WTC11 (cell line): Measurements from ENCODE around the gene CDCA7L. TPM values are rescaled to one million over a fixed set of nuclear protein-coding genes. Genes with fewer than 3 reads are reported as not detected.

Experiments used
- ATAC-seq: fragments of 200-7000 bp; cut with Tn5 transposase; 2 replicates; pipeline ENCODE4 v1.10.0; 2021; ENCODE audit warnings: mild to moderate bottlenecking, moderate library complexity
- CTCF ChIA-PET: fragments of 300-600 bp; sonication (Branson Sonifier 250); formaldehyde crosslinking; loops from one replicate; lab custom pipeline; 2021; ENCODE audit warnings: antibody characterized with exemption; lab: Charles Lee
- POLR2A ChIA-PET: fragments of 350-600 bp; sonication (Branson Sonifier 250); formaldehyde crosslinking; loops from one replicate; lab custom pipeline; 2021; ENCODE audit warnings: antibody characterized with exemption; lab: Charles Lee
- DNase-seq: peaks from one replicate; pipeline ENCODE4 v3.0.0; 2021; ENCODE audit warnings: low spot score
- H3K27ac Mint-ChIP-seq: 2 replicates; pipeline ENCODE4 v1.8.0; 2021; ENCODE audit warnings: mixed read lengths
- H3K27me3 Mint-ChIP-seq: 2 replicates; pipeline ENCODE4 v1.8.0; 2021; ENCODE audit warnings: low read depth, mild to moderate bottlenecking, moderate library complexity, mixed read lengths
- H3K36me3 Mint-ChIP-seq: 2 replicates; pipeline ENCODE4 v1.8.0; 2021; ENCODE audit warnings: mixed read lengths
- H3K4me1 Mint-ChIP-seq: 2 replicates; pipeline ENCODE4 v1.8.0; 2022; ENCODE audit warnings: mixed read lengths
- H3K4me3 Mint-ChIP-seq: 2 replicates; pipeline ENCODE4 v1.8.0; 2021; ENCODE audit warnings: mild to moderate bottlenecking, moderate library complexity, mixed read lengths
- H3K9me3 Mint-ChIP-seq: 2 replicates; pipeline ENCODE4 v1.8.0; 2021; ENCODE audit warnings: mixed read lengths
- CDX4 ChIP-seq: fragments of 250-450 bp; sonication (Bioruptor Pico); IDR thresholded peaks from 2 replicates; pipeline ENCODE4 v1.9.0; 2021; ENCODE audit warnings: moderate library complexity, mild to moderate bottlenecking, inconsistent platforms, borderline replicate concordance
- CREB1 ChIP-seq: sonication (generic); formaldehyde crosslinking; IDR thresholded peaks from 2 replicates; pipeline ENCODE4 v1.8.0; 2023; ENCODE audit warnings: mild to moderate bottlenecking, missing genetic modification reagents
- CREM ChIP-seq: sonication (generic); formaldehyde crosslinking; IDR thresholded peaks from 2 replicates; pipeline ENCODE4 v1.8.1; 2022; ENCODE audit warnings: mild to moderate bottlenecking, missing genetic modification reagents, moderate library complexity
- ELF4 ChIP-seq: sonication (generic); formaldehyde crosslinking; IDR thresholded peaks from 2 replicates; pipeline ENCODE4 v1.8.1; 2022; ENCODE audit warnings: low read depth, mild to moderate bottlenecking, moderate library complexity, missing genetic modification reagents
- ETV6 ChIP-seq: sonication (generic); formaldehyde crosslinking; IDR thresholded peaks from 2 replicates; pipeline ENCODE4 v1.8.1; 2022; ENCODE audit warnings: mild to moderate bottlenecking, missing genetic modification reagents
- FOXK1 ChIP-seq: sonication (generic); formaldehyde crosslinking; IDR thresholded peaks from 2 replicates; pipeline ENCODE4 v1.8.0; 2022; ENCODE audit warnings: mild to moderate bottlenecking, moderate library complexity, missing genetic modification reagents
- FOXP4 ChIP-seq: sonication (generic); formaldehyde crosslinking; IDR thresholded peaks from 2 replicates; pipeline ENCODE4 v1.8.0; 2022; ENCODE audit warnings: mild to moderate bottlenecking, missing genetic modification reagents
- GRHL2 ChIP-seq: fragments of 250-450 bp; sonication (Bioruptor Pico); IDR thresholded peaks from 2 replicates; pipeline ENCODE4 v1.8.0; 2022; ENCODE audit warnings: mild to moderate bottlenecking, moderate library complexity; ENCODE audit not compliant: insufficient replicate concordance, severe bottlenecking
- GTF2I ChIP-seq: fragments of 250-450 bp; sonication (Bioruptor Pico); conservative IDR thresholded peaks from 2 replicates; pipeline ENCODE4 v1.4.0; 2021; ENCODE audit warnings: mild to moderate bottlenecking
- HMGA2 ChIP-seq: fragments of 250-450 bp; sonication (Bioruptor Pico); IDR thresholded peaks from 2 replicates; pipeline ENCODE4 v1.4.0; 2021; ENCODE audit warnings: mild to moderate bottlenecking, moderate library complexity
- IRF2 ChIP-seq: sonication (generic); formaldehyde crosslinking; IDR thresholded peaks from 2 replicates; pipeline ENCODE4 v1.8.0; 2022; ENCODE audit warnings: low read depth, missing genetic modification reagents, borderline replicate concordance
- NFE2L1 ChIP-seq: sonication (generic); formaldehyde crosslinking; IDR thresholded peaks from 2 replicates; pipeline ENCODE4 v1.8.1; 2023; ENCODE audit warnings: missing genetic modification reagents
- NFYB ChIP-seq: sonication (generic); formaldehyde crosslinking; conservative IDR thresholded peaks from 2 replicates; pipeline ENCODE4 v1.8.0; 2022; ENCODE audit warnings: low read depth, missing genetic modification reagents
- NR1H2 ChIP-seq: sonication (generic); formaldehyde crosslinking; IDR thresholded peaks from 2 replicates; pipeline ENCODE4 v1.9.0; 2021; ENCODE audit warnings: mild to moderate bottlenecking, moderate library complexity, missing genetic modification reagents
- SMAD4 ChIP-seq: sonication (generic); formaldehyde crosslinking; IDR thresholded peaks from 2 replicates; pipeline ENCODE4 v1.8.0; 2022; ENCODE audit warnings: mild to moderate bottlenecking, missing genetic modification reagents
- ZNF121 ChIP-seq: sonication (generic); formaldehyde crosslinking; IDR thresholded peaks from 2 replicates; pipeline ENCODE4 v1.8.0; 2023; ENCODE audit warnings: missing genetic modification reagents
- ZNF317 ChIP-seq: sonication (generic); formaldehyde crosslinking; IDR thresholded peaks from 2 replicates; pipeline ENCODE4 v1.8.1; 2023; ENCODE audit warnings: low read depth, mild to moderate bottlenecking, moderate library complexity, missing genetic modification reagents, borderline replicate concordance
- ZNF416 ChIP-seq: fragments of 250-450 bp; sonication (Bioruptor Pico); IDR thresholded peaks from 2 replicates; pipeline ENCODE4 v1.9.0; 2021; ENCODE audit warnings: mild to moderate bottlenecking, inconsistent platforms
- ZNF423 ChIP-seq: fragments of 250-450 bp; sonication (Bioruptor Pico); IDR thresholded peaks from 2 replicates; pipeline ENCODE4 v2.1.2; 2022; ENCODE audit warnings: mild to moderate bottlenecking, moderate library complexity
- total RNA-seq: library from RNA; stranded (reverse); gene quantifications from 3 replicates; pipeline ENCODE4 v1.2.3, GENCODE V29; 2021
- TF ChIP-seq, protein P1 (sequence below): sonication (generic); formaldehyde crosslinking; IDR thresholded peaks from 2 replicates; pipeline ENCODE4 v1.8.1; 2022; ENCODE audit warnings: low read depth, missing genetic modification reagents, borderline replicate concordance
- TF ChIP-seq, protein P2 (sequence below): fragments of 250-450 bp; sonication (Bioruptor Pico); IDR thresholded peaks from 2 replicates; pipeline ENCODE4 v1.9.0; 2021; ENCODE audit warnings: mild to moderate bottlenecking
- TF ChIP-seq, protein P3 (sequence below): sonication (generic); formaldehyde crosslinking; IDR thresholded peaks from 2 replicates; pipeline ENCODE4 v1.8.0; 2022; ENCODE audit warnings: mild to moderate bottlenecking, missing genetic modification reagents
- TF ChIP-seq, protein P4 (sequence below): sonication (generic); formaldehyde crosslinking; IDR thresholded peaks from 2 replicates; pipeline ENCODE4 v1.8.1; 2023; ENCODE audit warnings: mild to moderate bottlenecking, missing genetic modification reagents
- TF ChIP-seq, protein P5 (sequence below): sonication (generic); formaldehyde crosslinking; IDR thresholded peaks from 2 replicates; pipeline ENCODE4 v1.8.1; 2023; ENCODE audit warnings: mild to moderate bottlenecking, moderate library complexity, missing genetic modification reagents

The CDCA7L gene
- total RNA-seq, 1 experiment from 2014 or later = 161 TPM

DNA sequence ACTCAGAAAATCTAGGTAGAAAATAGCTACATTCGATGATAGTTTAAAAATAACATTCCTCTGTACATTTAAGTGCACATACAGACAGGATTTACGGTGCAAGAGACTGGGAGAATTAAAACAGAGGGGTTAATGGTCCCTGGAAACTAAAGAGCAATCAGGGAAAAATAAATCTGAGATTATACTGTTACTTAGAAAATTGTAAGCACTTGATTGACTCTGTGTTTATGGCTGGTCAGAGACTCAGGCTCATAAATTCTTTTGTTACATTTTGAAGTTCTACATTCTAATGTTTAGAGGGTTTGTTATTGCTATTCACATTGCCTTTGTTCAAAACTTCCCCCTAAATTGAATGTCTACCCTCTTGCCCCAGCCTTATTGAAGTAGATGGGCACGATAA, 54.4 kb downstream of the CDCA7L start:
- POLR2A ChIA-PET = no interaction called here
- no peak for TF ChIP-seq NFE2L1 (CRISPR knock-in tag)
- TF ChIP-seq NR1H2 (CRISPR knock-in tag) = no peak
- TF ChIP-seq NFYB (CRISPR knock-in tag) = no peak
- TF ChIP-seq, protein P1, sequence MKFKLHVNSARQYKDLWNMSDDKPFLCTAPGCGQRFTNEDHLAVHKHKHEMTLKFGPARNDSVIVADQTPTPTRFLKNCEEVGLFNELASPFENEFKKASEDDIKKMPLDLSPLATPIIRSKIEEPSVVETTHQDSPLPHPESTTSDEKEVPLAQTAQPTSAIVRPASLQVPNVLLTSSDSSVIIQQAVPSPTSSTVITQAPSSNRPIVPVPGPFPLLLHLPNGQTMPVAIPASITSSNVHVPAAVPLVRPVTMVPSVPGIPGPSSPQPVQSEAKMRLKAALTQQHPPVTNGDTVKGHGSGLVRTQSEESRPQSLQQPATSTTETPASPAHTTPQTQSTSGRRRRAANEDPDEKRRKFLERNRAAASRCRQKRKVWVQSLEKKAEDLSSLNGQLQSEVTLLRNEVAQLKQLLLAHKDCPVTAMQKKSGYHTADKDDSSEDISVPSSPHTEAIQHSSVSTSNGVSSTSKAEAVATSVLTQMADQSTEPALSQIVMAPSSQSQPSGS = no peak
- no peak for TF ChIP-seq ZNF423
- TF ChIP-seq FOXP4 = no peak
- no peak for TF ChIP-seq CDX4 (CRISPR knock-in tag)
- TF ChIP-seq SMAD4 (CRISPR knock-in tag) = no peak
- TF ChIP-seq, protein P2, sequence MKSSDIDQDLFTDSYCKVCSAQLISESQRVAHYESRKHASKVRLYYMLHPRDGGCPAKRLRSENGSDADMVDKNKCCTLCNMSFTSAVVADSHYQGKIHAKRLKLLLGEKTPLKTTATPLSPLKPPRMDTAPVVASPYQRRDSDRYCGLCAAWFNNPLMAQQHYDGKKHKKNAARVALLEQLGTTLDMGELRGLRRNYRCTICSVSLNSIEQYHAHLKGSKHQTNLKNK = no peak
- no peak for TF ChIP-seq CREB1 (CRISPR knock-in tag)
- TF ChIP-seq ELF4 (CRISPR knock-in tag) = no peak
- no peak for TF ChIP-seq GRHL2 (CRISPR knock-in tag)
- TF ChIP-seq ETV6 (CRISPR knock-in tag) = no peak
- TF ChIP-seq, protein P3, sequence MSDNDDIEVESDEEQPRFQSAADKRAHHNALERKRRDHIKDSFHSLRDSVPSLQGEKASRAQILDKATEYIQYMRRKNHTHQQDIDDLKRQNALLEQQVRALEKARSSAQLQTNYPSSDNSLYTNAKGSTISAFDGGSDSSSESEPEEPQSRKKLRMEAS = no peak
- no peak for TF ChIP-seq ZNF317 (CRISPR knock-in tag)
- TF ChIP-seq HMGA2 (CRISPR knock-in tag) = no peak
- no peak for TF ChIP-seq FOXK1 (CRISPR knock-in tag)
- no peak for TF ChIP-seq ZNF121
- TF ChIP-seq IRF2 (CRISPR knock-in tag) = no peak
- TF ChIP-seq, protein P4, sequence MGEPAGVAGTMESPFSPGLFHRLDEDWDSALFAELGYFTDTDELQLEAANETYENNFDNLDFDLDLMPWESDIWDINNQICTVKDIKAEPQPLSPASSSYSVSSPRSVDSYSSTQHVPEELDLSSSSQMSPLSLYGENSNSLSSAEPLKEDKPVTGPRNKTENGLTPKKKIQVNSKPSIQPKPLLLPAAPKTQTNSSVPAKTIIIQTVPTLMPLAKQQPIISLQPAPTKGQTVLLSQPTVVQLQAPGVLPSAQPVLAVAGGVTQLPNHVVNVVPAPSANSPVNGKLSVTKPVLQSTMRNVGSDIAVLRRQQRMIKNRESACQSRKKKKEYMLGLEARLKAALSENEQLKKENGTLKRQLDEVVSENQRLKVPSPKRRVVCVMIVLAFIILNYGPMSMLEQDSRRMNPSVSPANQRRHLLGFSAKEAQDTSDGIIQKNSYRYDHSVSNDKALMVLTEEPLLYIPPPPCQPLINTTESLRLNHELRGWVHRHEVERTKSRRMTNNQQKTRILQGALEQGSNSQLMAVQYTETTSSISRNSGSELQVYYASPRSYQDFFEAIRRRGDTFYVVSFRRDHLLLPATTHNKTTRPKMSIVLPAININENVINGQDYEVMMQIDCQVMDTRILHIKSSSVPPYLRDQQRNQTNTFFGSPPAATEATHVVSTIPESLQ (CRISPR knock-in tag) = no peak
- no peak for DNase-seq
- H3K27me3 Mint-ChIP-seq = no peaks in the 10 kb centered on the region
- no peak overlapping the region for H3K4me3 Mint-ChIP-seq
- peaks cover 12% of the 10 kb centered on the region for H3K4me1 Mint-ChIP-seq
- ATAC-seq = no peak
- peaks cover 19% of the 10 kb centered on the region for H3K36me3 Mint-ChIP-seq
- no peak overlapping the region for H3K27ac Mint-ChIP-seq
- CTCF ChIA-PET = no interaction called here
- H3K9me3 Mint-ChIP-seq = no peaks in the 10 kb centered on the region

DNA sequence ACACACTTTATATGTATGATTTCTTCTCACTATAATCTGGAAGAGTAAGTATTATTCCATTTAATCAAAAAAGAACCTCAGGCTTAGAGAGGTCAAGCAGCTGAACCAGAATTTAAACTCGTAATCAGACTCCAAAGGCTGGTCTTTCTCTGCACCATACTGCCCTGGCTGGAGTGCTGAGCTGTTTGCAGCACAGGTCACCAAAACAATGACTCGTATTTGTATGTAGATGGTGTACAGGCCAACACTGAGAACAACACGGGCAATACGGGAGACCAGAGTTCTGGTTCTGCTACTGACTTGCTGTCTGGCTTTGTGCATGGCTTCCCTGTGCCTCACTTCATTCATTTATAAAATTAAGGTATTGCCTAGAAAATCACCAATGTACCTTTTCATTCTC, 57.9 kb downstream of the CDCA7L start:
- Mint-ChIP-seq H3K36me3 (no peaks in the 10 kb centered on the region; the same call in 1 of the 2 replicates), H3K4me3 (no peak overlapping the region), H3K27ac (peak overlapping the region; percentile 65; the same call in 1 of the 2 replicates), H3K27me3 (no peaks in the 10 kb centered on the region), H3K9me3 (no peaks in the 10 kb centered on the region), H3K4me1 (peaks cover 12% of the 10 kb centered on the region)
- DNase-seq (no peak), ATAC-seq (peak; percentile 66)
- POLR2A ChIA-PET = no interaction called here
- CTCF ChIA-PET = interaction anchor here (1.7 kb wide), 1 partner anchor 195 kb away, joined by 5 read pairs; no protein-coding TSS in a partner anchor
- no peak for TF ChIP-seq GTF2I
- no peak for TF ChIP-seq NFYB (CRISPR knock-in tag)
- no peak for TF ChIP-seq CDX4 (CRISPR knock-in tag)
- TF ChIP-seq CREM (CRISPR knock-in tag) = no peak
- TF ChIP-seq, protein P3 = no peak
- TF ChIP-seq, protein P5, sequence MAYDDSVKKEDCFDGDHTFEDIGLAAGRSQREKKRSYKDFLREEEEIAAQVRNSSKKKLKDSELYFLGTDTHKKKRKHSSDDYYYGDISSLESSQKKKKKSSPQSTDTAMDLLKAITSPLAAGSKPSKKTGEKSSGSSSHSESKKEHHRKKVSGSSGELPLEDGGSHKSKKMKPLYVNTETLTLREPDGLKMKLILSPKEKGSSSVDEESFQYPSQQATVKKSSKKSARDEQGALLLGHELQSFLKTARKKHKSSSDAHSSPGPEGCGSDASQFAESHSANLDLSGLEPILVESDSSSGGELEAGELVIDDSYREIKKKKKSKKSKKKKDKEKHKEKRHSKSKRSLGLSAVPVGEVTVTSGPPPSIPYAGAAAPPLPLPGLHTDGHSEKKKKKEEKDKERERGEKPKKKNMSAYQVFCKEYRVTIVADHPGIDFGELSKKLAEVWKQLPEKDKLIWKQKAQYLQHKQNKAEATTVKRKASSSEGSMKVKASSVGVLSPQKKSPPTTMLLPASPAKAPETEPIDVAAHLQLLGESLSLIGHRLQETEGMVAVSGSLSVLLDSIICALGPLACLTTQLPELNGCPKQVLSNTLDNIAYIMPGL (CRISPR knock-in tag) = no peak
- no peak for TF ChIP-seq ZNF416 (CRISPR knock-in tag)
- TF ChIP-seq, protein P1 = no peak
